Cardiac fibroblast (primary cell): ENCODE measurements around the gene RNF114.

Source experiments
- DNase-seq, 2 donors: peaks; one replicate each; pipeline versions ENCODE4 v3.0.0 to v3.0.0-alpha.2; 2010; ENCODE audit warnings: low read depth in 2 of 2
- H3K4me3 ChIP-seq, 2 donors: replicated peaks in 1 of 2; 1 replicate in 1 of 2; 2 replicates in 1 of 2; pipeline ENCODE4 v1.5.1; 2011; ENCODE audit warnings: low read depth in 2 of 2, low read length in 2 of 2, mild to moderate bottlenecking in 2 of 2, moderate library complexity in 1 of 2
- TF ChIP-seq, protein P1 (sequence below): IDR thresholded peaks from one replicate; pipeline ENCODE4 v1.5.1; 2011; ENCODE audit warnings: low read depth, mild to moderate bottlenecking, low read length, inconsistent platforms

RNF114 gene

GRCh38 chr20:49936153-49937026 lies at the start of gene RNF114:
Gene RNF114 (plus strand): TSS chr20:49936397. CDS start chr20:49936413, 16 bp downstream.
- TF ChIP-seq, protein P1, sequence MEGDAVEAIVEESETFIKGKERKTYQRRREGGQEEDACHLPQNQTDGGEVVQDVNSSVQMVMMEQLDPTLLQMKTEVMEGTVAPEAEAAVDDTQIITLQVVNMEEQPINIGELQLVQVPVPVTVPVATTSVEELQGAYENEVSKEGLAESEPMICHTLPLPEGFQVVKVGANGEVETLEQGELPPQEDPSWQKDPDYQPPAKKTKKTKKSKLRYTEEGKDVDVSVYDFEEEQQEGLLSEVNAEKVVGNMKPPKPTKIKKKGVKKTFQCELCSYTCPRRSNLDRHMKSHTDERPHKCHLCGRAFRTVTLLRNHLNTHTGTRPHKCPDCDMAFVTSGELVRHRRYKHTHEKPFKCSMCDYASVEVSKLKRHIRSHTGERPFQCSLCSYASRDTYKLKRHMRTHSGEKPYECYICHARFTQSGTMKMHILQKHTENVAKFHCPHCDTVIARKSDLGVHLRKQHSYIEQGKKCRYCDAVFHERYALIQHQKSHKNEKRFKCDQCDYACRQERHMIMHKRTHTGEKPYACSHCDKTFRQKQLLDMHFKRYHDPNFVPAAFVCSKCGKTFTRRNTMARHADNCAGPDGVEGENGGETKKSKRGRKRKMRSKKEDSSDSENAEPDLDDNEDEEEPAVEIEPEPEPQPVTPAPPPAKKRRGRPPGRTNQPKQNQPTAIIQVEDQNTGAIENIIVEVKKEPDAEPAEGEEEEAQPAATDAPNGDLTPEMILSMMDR, result no peak
- DNase-seq, result peak; percentile 93 to 94
- peak within 1 kb of the TSS; percentile 92 to 93 for H3K4me3 ChIP-seq

DNA sequence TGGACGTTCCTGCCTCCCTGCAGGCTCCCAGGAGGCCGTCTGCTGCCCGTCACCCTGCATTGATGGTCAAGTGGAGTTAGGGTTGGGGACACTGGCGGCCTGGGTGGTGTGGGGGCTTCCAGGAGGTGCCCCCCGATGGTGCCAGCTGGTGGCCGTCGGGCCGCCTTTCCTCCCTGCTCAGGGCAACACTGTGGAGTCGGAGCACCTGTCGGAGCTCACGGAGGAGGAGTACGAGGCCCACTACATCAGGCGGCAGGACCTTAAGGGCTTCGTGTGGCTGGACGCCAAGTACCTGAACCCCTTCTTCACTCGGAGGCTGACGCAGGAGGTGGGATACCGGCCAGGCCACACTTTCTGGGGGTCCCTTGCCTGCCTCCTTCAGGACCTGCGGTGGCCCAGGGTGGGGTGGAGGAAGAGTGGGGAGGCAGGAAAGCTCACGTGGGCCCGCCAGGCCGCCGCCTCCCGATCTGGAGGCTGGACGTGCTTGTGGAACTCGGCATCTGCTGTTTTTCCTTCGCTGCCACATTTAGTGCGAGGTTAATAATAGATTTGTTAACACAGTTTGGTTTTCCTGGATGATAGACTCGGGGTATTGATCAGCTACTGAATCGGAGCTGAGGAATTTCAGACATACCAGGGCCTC lies 49.5 kb upstream of the RNF114 start:
- TF ChIP-seq, protein P1, result no peak
- no peak for DNase-seq
- no peak overlapping the region for H3K4me3 ChIP-seq

GRCh38 chr20:49887251-49888211 lies 48.7 kb upstream of the RNF114 start:
- DNase-seq, result no peak
- TF ChIP-seq, protein P1, result no peak
- H3K4me3 ChIP-seq, result no peak overlapping the region

- no peak overlapping the region for H3K4me3 ChIP-seq
- TF ChIP-seq, protein P1, result peak; percentile 88
- DNase-seq, result peak; percentile 65 to 66
Measured at GRCh38 chr20:49888212-49889000, 47.8 kb upstream of the RNF114 start.

GRCh38 chr20:49889001-49889934 lies 46.9 kb upstream of the RNF114 start:
- H3K4me3 ChIP-seq, result no peak overlapping the region
- no peak for DNase-seq
- TF ChIP-seq, protein P1, result no peak
